Measurements from ENCODE around the gene TIMP2. TPM values are rescaled to one million over a fixed set of nuclear protein-coding genes. Genes with fewer than 3 reads are reported as not detected.

TIMP2 gene
- total RNA-seq, 2 experiments from 2014 or later, result 0.54 TPM; not detected in 1

- no peak overlapping the region for H3K4me3 ChIP-seq (ENCODE audit: low read depth, low read length, poor library complexity, severe bottlenecking)
- POLR2A ChIA-PET, result no interaction called here
- intact Hi-C loops (cut with micrococcal nuclease; ENCODE audit: unreplicated experiment), result no loop called here
- no peaks in the 10 kb centered on the region for H3K36me3 ChIP-seq (ENCODE audit: insufficient read depth, low read length)
- no peak overlapping the region for H2AFZ ChIP-seq (ENCODE audit: low read length)
- no peaks in the 10 kb centered on the region for H3K79me2 ChIP-seq (ENCODE audit: insufficient read depth, low read depth, low read length)
- no peak for DNase-seq (ENCODE audit: low spot score)
- no peak overlapping the region for H3K4me2 ChIP-seq (ENCODE audit: low read length)
- H3K27ac ChIP-seq (ENCODE audit: low read depth, low read length, poor library complexity, severe bottlenecking), result no peak overlapping the region
- H3K9me2 ChIP-seq (ENCODE audit: insufficient read depth, low read length), result no peaks in the 10 kb centered on the region
- peaks cover 16% of the 10 kb centered on the region for H3K4me1 ChIP-seq (ENCODE audit: insufficient read depth, low read length, poor library complexity, severe bottlenecking)
- H3K9me3 ChIP-seq (ENCODE audit: low read length), result no peaks in the 10 kb centered on the region
- BruUV-seq (replicated peaks), result no TSS peak
- no peak for TF ChIP-seq EZH2phosphoT487 (IDR thresholded peaks at IDR 0.05; ENCODE audit: borderline replicate concordance, low read depth, low read length)
- TF ChIP-seq, protein P1, sequence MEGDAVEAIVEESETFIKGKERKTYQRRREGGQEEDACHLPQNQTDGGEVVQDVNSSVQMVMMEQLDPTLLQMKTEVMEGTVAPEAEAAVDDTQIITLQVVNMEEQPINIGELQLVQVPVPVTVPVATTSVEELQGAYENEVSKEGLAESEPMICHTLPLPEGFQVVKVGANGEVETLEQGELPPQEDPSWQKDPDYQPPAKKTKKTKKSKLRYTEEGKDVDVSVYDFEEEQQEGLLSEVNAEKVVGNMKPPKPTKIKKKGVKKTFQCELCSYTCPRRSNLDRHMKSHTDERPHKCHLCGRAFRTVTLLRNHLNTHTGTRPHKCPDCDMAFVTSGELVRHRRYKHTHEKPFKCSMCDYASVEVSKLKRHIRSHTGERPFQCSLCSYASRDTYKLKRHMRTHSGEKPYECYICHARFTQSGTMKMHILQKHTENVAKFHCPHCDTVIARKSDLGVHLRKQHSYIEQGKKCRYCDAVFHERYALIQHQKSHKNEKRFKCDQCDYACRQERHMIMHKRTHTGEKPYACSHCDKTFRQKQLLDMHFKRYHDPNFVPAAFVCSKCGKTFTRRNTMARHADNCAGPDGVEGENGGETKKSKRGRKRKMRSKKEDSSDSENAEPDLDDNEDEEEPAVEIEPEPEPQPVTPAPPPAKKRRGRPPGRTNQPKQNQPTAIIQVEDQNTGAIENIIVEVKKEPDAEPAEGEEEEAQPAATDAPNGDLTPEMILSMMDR (conservative IDR thresholded peaks at IDR 0.05; ENCODE audit: low read length), result no peak
- H4K20me1 ChIP-seq (ENCODE audit: insufficient read depth, low read length), result no peaks in the 10 kb centered on the region
- CTCF ChIA-PET (ENCODE audit: unreplicated experiment), result no interaction called here
Measured at GRCh38 chr17:78967782-78968362, 42.7 kb upstream of the TIMP2 start.

DNA sequence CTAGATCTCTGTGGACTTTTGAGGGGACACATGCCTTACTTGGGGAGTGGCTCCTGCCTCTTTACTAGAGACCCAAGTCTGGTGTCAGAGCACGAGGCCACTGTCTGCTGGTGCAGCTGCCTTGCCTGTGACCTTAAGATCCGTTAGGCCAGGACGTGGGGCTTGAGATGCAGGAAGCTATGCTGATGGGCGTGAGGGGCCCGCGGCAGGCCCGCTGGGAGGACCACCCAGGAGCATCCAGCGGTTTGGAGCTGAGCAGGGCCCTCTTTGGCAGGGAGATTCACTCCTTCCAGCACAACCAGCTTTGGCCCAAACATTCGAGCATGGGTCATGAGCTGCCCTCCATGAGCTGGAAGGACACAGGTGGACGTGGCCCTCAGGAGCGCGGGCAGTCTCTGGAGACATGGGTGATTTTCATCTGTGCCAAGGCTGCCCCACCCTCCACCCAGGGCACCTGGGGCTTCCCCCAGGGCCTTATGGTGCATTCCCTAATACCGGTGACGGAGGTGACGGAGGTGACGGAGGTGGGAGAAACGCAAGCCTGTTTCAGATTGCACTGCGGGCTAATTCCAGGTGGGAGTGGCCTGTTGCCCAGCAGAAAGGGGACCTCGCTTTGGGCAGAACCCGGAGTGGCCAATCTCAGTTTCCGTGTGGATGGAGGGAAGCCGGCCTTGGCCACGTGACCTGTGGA, 41.9 kb upstream of the TIMP2 start:
- H3K9me3 ChIP-seq (ENCODE audit: low read length), result no peaks in the 10 kb centered on the region
- TF ChIP-seq, protein P1 (conservative IDR thresholded peaks at IDR 0.05; ENCODE audit: low read length), result no peak
- no peak for TF ChIP-seq EZH2phosphoT487 (IDR thresholded peaks at IDR 0.05; ENCODE audit: borderline replicate concordance, low read depth, low read length)
- H3K4me2 ChIP-seq (ENCODE audit: low read length), result no peak overlapping the region
- no peaks in the 10 kb centered on the region for H4K20me1 ChIP-seq (ENCODE audit: insufficient read depth, low read length)
- POLR2A ChIA-PET, result no interaction called here
- no peaks in the 10 kb centered on the region for H3K9me2 ChIP-seq (ENCODE audit: insufficient read depth, low read length)
- CTCF ChIA-PET (ENCODE audit: unreplicated experiment), result no interaction called here
- H3K4me1 ChIP-seq (ENCODE audit: insufficient read depth, low read length, poor library complexity, severe bottlenecking), result peaks cover 16% of the 10 kb centered on the region
- no peak overlapping the region for H2AFZ ChIP-seq (ENCODE audit: low read length)
- intact Hi-C loops (cut with micrococcal nuclease; ENCODE audit: unreplicated experiment), result no loop called here
- DNase-seq (ENCODE audit: low spot score), result no peak
- no peaks in the 10 kb centered on the region for H3K36me3 ChIP-seq (ENCODE audit: insufficient read depth, low read length)
- no TSS peak for BruUV-seq (replicated peaks)
- no peak overlapping the region for H3K4me3 ChIP-seq (ENCODE audit: low read depth, low read length, poor library complexity, severe bottlenecking)
- H3K79me2 ChIP-seq (ENCODE audit: insufficient read depth, low read depth, low read length), result no peaks in the 10 kb centered on the region
- H3K27ac ChIP-seq (ENCODE audit: low read depth, low read length, poor library complexity, severe bottlenecking), result no peak overlapping the region

GRCh38 chr17:78966123-78966813, 41.1 kb upstream of the TIMP2 start:
- ChIA-PET CTCF (ENCODE audit: unreplicated experiment) (no interaction called here), POLR2A (no interaction called here)
- TF ChIP-seq, protein P1 (conservative IDR thresholded peaks at IDR 0.05; ENCODE audit: low read length), result no peak
- no peak for TF ChIP-seq EZH2phosphoT487 (IDR thresholded peaks at IDR 0.05; ENCODE audit: borderline replicate concordance, low read depth, low read length)
- Histone ChIP-seq H3K27ac (ENCODE audit: low read depth, low read length, poor library complexity, severe bottlenecking) (no peak overlapping the region), H3K9me3 (ENCODE audit: low read length) (no peaks in the 10 kb centered on the region), H3K79me2 (ENCODE audit: insufficient read depth, low read depth, low read length) (no peaks in the 10 kb centered on the region), H3K36me3 (ENCODE audit: insufficient read depth, low read length) (no peaks in the 10 kb centered on the region), H4K20me1 (ENCODE audit: insufficient read depth, low read length) (no peaks in the 10 kb centered on the region), H3K4me2 (ENCODE audit: low read length) (no peak overlapping the region), H2AFZ (ENCODE audit: low read length) (no peak overlapping the region), H3K9me2 (ENCODE audit: insufficient read depth, low read length) (no peaks in the 10 kb centered on the region), H3K4me3 (ENCODE audit: low read depth, low read length, poor library complexity, severe bottlenecking) (no peak overlapping the region), H3K4me1 (ENCODE audit: insufficient read depth, low read length, poor library complexity, severe bottlenecking) (peaks cover 16% of the 10 kb centered on the region)
- no TSS peak for BruUV-seq (replicated peaks)
- no peak for DNase-seq (ENCODE audit: low spot score)
- intact Hi-C loops (cut with micrococcal nuclease; ENCODE audit: unreplicated experiment), result no loop called here

Data from OCI-LY7 (cell line).